Suprapubic skin (tissue), 4 donors: ENCODE data around the gene PRRG3.

Source experiments
- CTCF ChIP-seq, 2 donors: fragments of 200-600 bp in 1 of 2; fragments of 450-650 bp in 1 of 2; sonication (generic) in 1 of 2; IDR thresholded peaks; one replicate each; pipeline ENCODE4 v1.5.1; 2016 to 2019; ENCODE audit warnings: antibody characterized with exemption in 2 of 2, mild to moderate bottlenecking in 1 of 2, moderate library complexity in 1 of 2
- POLR2A ChIP-seq, 2 donors: fragments of 450-650 bp; IDR thresholded peaks; one replicate each; pipeline ENCODE4 v1.6.1; 2017; ENCODE audit warnings: antibody characterized with exemption in 2 of 2, mild to moderate bottlenecking in 2 of 2, moderate library complexity in 2 of 2
- POLR2AphosphoS5 ChIP-seq, 3 donors: sonication (generic); formaldehyde crosslinking; IDR thresholded peaks; one replicate each; pipeline ENCODE4 v1.6.1; 2017; ENCODE audit warnings: antibody characterized with exemption in 3 of 3

GRCh38 chrX:151743651-151744470, 48.6 kb downstream of the PRRG3 start:
- TF ChIP-seq CTCF (IDR thresholded peaks at IDR 0.05) (no peak), POLR2AphosphoS5 (IDR thresholded peaks at IDR 0.05) (no peak), POLR2A (IDR thresholded peaks at IDR 0.05) (no peak)
